ENCODE measurements around the gene VCL. TPM values are rescaled to one million over a fixed set of nuclear protein-coding genes. Genes with fewer than 3 reads are reported as not detected.
A peak's percentile ranks its signal among the peaks of the same experiment; 100 is the strongest.

Gene VCL
- total RNA-seq, 4 donors from 2014 or later, result 96.1 to 133 (median 120) TPM

- H3K27me3 ChIP-seq, result no peaks in the 10 kb centered on the region
- intact Hi-C loops (cut with DNase I; ENCODE audit: low total_unique reads) (no loop called here), in situ Hi-C loops (cut with MboI; ENCODE audit: low pct_ligation_motif_present in 1 of 4, low pct_unique_long_range_greater_than_20kb in 1 of 4, low sequenced_read_pairs in 3 of 4) (no loop called here)
- H3K9me3 ChIP-seq, result no peaks in the 10 kb centered on the region
- no peak for TF ChIP-seq POLR2A (IDR thresholded peaks at IDR 0.05)
- TF ChIP-seq CTCF (IDR thresholded peaks at IDR 0.05), result no peak
- TF ChIP-seq EP300 (IDR thresholded peaks at IDR 0.05; ENCODE audit: low read depth), result no peak
- no peak for TF ChIP-seq POLR2AphosphoS5 (IDR thresholded peaks at IDR 0.05)
- no peaks in the 10 kb centered on the region for H3K36me3 ChIP-seq
- H3K27ac ChIP-seq, result peak overlapping the region; percentile 81 to 92 (median 88)
- peaks cover 16 to 36% (median 25%) of the 10 kb centered on the region in 4 donors for H3K4me1 ChIP-seq
- 92 to 94% methylated on average over 2 to 4 of the region's 4 CpGs for WGBS, 2 donors (ENCODE audit: low coverage in 1 of 2)
- no peak for DNase-seq
- no peak overlapping the region for H3K4me3 ChIP-seq
Measured at GRCh38 chr10:73967022-73967429, 30.9 kb upstream of the VCL start.

- peak overlapping the region; percentile 81 to 92 (median 88) for H3K27ac ChIP-seq
- H3K36me3 ChIP-seq, result no peaks in the 10 kb centered on the region
- TF ChIP-seq EP300 (IDR thresholded peaks at IDR 0.05; ENCODE audit: low read depth) (no peak), POLR2A (IDR thresholded peaks at IDR 0.05) (no peak), CTCF (IDR thresholded peaks at IDR 0.05) (no peak), POLR2AphosphoS5 (IDR thresholded peaks at IDR 0.05) (no peak)
- no peaks in the 10 kb centered on the region for H3K27me3 ChIP-seq
- 89 to 95% methylated on average over 5 of the region's 5 CpGs for WGBS, 2 donors (ENCODE audit: low coverage in 1 of 2)
- H3K9me3 ChIP-seq, result no peaks in the 10 kb centered on the region
- intact Hi-C loops (cut with DNase I; ENCODE audit: low total_unique reads), result no loop called here
- no peak for DNase-seq
- in situ Hi-C loops (cut with MboI; ENCODE audit: low pct_ligation_motif_present in 1 of 4, low pct_unique_long_range_greater_than_20kb in 1 of 4, low sequenced_read_pairs in 3 of 4), result no loop called here
- peaks cover 16 to 36% (median 25%) of the 10 kb centered on the region in 4 donors for H3K4me1 ChIP-seq
- H3K4me3 ChIP-seq, result no peak overlapping the region
Measured at GRCh38 chr10:73967544-73967943, 30.4 kb upstream of the VCL start.

- H3K27ac ChIP-seq, result peak overlapping the region; percentile 81 to 92 (median 88)
- no peaks in the 10 kb centered on the region for H3K36me3 ChIP-seq
- DNase-seq, result no peak
- in situ Hi-C loops (cut with MboI; ENCODE audit: low pct_ligation_motif_present in 1 of 4, low pct_unique_long_range_greater_than_20kb in 1 of 4, low sequenced_read_pairs in 3 of 4) (no loop called here), intact Hi-C loops (cut with DNase I; ENCODE audit: low total_unique reads) (no loop called here)
- H3K4me3 ChIP-seq, result no peak overlapping the region
- WGBS, 2 donors (ENCODE audit: low coverage in 1 of 2), result 67 to 69% methylated on average over 5 to 6 of the region's 6 CpGs
- peaks cover 16 to 36% (median 25%) of the 10 kb centered on the region in 4 donors for H3K4me1 ChIP-seq
- no peaks in the 10 kb centered on the region for H3K9me3 ChIP-seq
- H3K27me3 ChIP-seq, result no peaks in the 10 kb centered on the region
- TF ChIP-seq CTCF (IDR thresholded peaks at IDR 0.05) (no peak), POLR2A (IDR thresholded peaks at IDR 0.05) (no peak), POLR2AphosphoS5 (IDR thresholded peaks at IDR 0.05) (no peak), EP300 (IDR thresholded peaks at IDR 0.05; ENCODE audit: low read depth) (no peak)
Measured at GRCh38 chr10:73968098-73968521, 29.8 kb upstream of the VCL start.

- Histone ChIP-seq H3K4me1 (peaks cover 16 to 36% (median 25%) of the 10 kb centered on the region in 4 donors), H3K27me3 (no peaks in the 10 kb centered on the region), H3K36me3 (no peaks in the 10 kb centered on the region), H3K27ac (peak overlapping the region; percentile 81 to 92 (median 88)), H3K4me3 (no peak overlapping the region), H3K9me3 (no peaks in the 10 kb centered on the region)
- no peak for TF ChIP-seq POLR2A (IDR thresholded peaks at IDR 0.05)
- no peak for TF ChIP-seq CTCF (IDR thresholded peaks at IDR 0.05)
- TF ChIP-seq EP300 (IDR thresholded peaks at IDR 0.05; ENCODE audit: low read depth), result no peak
- TF ChIP-seq POLR2AphosphoS5 (IDR thresholded peaks at IDR 0.05), result no peak
- 77% methylated on average over 5 of the region's 5 CpGs; no CpG with 5 or more reads in 1 of the 2 donors for WGBS, 2 donors (ENCODE audit: low coverage in 1 of 2)
- DNase-seq, result no peak
- in situ Hi-C loops (cut with MboI; ENCODE audit: low pct_ligation_motif_present in 1 of 4, low pct_unique_long_range_greater_than_20kb in 1 of 4, low sequenced_read_pairs in 3 of 4) (no loop called here), intact Hi-C loops (cut with DNase I; ENCODE audit: low total_unique reads) (no loop called here)
Measured at GRCh38 chr10:73969224-73969841, 28.6 kb upstream of the VCL start.

Measured in transverse colon (tissue), 4 donors.